ENCODE results near the gene MRPS7. TPM values are rescaled to one million over a fixed set of nuclear protein-coding genes. Genes with fewer than 3 reads are reported as not detected.

MRPS7 gene
- total RNA-seq, 1 donor from 2014 or later, result 55.0 TPM

- H3K27me3 Mint-ChIP-seq (ENCODE audit: low read depth, unreplicated experiment), result no peaks in the 10 kb centered on the region
- peaks cover 19% of the 10 kb centered on the region for H3K36me3 Mint-ChIP-seq (ENCODE audit: low read depth, unreplicated experiment)
- no peaks in the 10 kb centered on the region for H3K4me1 ChIP-seq (ENCODE audit: insufficient read depth, low read length)
- H3K4me1 Mint-ChIP-seq (ENCODE audit: low read depth, unreplicated experiment), result peaks cover 4% of the 10 kb centered on the region
- H4K20me1 ChIP-seq (ENCODE audit: insufficient read depth, low read length), result peaks cover 37% of the 10 kb centered on the region
- no peaks in the 10 kb centered on the region for H3K79me2 ChIP-seq (ENCODE audit: insufficient read depth, low read length)
- no peak overlapping the region for H3K4me3 Mint-ChIP-seq (ENCODE audit: unreplicated experiment)
- DNase-seq (ENCODE audit: low read depth) (no peak), FAIRE-seq (no peak)
- no peak overlapping the region for H3K9ac ChIP-seq (ENCODE audit: low read length)
- no peak overlapping the region for H3K4me2 ChIP-seq (ENCODE audit: low read length)
- H3K27ac ChIP-seq (ENCODE audit: low read depth, low read length), result no peak overlapping the region
- no peak overlapping the region for H3K4me3 ChIP-seq (ENCODE audit: insufficient read depth, low read depth, low read length)
- no peaks in the 10 kb centered on the region for H3K9me3 ChIP-seq (ENCODE audit: insufficient read depth, low read depth, low read length)
- H3K36me3 ChIP-seq (ENCODE audit: insufficient read depth, low read length), result peaks cover 48% of the 10 kb centered on the region
- H3K27ac Mint-ChIP-seq (ENCODE audit: unreplicated experiment), result no peak overlapping the region
- TF ChIP-seq, protein P1, sequence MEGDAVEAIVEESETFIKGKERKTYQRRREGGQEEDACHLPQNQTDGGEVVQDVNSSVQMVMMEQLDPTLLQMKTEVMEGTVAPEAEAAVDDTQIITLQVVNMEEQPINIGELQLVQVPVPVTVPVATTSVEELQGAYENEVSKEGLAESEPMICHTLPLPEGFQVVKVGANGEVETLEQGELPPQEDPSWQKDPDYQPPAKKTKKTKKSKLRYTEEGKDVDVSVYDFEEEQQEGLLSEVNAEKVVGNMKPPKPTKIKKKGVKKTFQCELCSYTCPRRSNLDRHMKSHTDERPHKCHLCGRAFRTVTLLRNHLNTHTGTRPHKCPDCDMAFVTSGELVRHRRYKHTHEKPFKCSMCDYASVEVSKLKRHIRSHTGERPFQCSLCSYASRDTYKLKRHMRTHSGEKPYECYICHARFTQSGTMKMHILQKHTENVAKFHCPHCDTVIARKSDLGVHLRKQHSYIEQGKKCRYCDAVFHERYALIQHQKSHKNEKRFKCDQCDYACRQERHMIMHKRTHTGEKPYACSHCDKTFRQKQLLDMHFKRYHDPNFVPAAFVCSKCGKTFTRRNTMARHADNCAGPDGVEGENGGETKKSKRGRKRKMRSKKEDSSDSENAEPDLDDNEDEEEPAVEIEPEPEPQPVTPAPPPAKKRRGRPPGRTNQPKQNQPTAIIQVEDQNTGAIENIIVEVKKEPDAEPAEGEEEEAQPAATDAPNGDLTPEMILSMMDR (IDR thresholded peaks at IDR 0.05; ENCODE audit: insufficient read depth, low read depth, low read length), result no peak
- TF ChIP-seq EZH2 (IDR thresholded peaks at IDR 0.05; ENCODE audit: insufficient read depth, low read length), result no peak
- no peak overlapping the region for H2AFZ ChIP-seq (ENCODE audit: low read depth, low read length)
- no peaks in the 10 kb centered on the region for H3K9me3 Mint-ChIP-seq (ENCODE audit: unreplicated experiment)
- H3K27me3 ChIP-seq (ENCODE audit: insufficient read depth, low read length), result no peaks in the 10 kb centered on the region
These were observed 24.3 kb upstream of the MRPS7 start for GRCh38 chr17:75237100-75238014.

DNA sequence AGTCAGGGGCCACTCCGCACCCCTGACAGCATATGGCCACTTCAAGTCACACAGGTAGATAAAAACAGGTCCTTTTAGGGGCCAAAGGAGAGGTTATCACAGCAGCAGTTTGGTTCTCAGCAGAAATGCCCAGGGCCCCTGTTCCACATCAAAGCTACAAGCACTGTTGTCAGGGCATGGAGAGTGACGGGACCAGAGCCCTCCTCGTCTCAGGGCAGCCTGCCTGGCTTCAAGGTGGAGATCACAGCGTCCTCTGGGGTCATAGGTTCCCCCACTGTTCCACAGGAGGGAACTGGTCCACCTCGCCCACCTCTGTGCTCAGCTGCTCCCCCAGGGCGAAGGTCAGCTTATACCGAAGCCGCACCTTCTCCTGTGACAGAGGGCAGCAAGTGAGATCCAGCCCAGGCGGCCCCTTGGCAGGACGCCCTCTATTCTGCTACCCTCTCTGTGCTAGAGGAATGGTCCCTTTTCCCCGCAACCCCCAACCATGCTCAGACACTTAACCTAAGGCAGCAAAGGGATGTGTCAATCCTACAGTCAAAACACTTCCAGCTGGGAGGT is 23.6 kb upstream of the MRPS7 start:
- no peak overlapping the region for H3K27ac ChIP-seq (ENCODE audit: low read depth, low read length)
- Mint-ChIP-seq H3K4me1 (ENCODE audit: low read depth, unreplicated experiment) (peaks cover 4% of the 10 kb centered on the region), H3K9me3 (ENCODE audit: unreplicated experiment) (no peaks in the 10 kb centered on the region), H3K36me3 (ENCODE audit: low read depth, unreplicated experiment) (peaks cover 17% of the 10 kb centered on the region), H3K27me3 (ENCODE audit: low read depth, unreplicated experiment) (no peaks in the 10 kb centered on the region), H3K27ac (ENCODE audit: unreplicated experiment) (no peak overlapping the region), H3K4me3 (ENCODE audit: unreplicated experiment) (no peak overlapping the region)
- FAIRE-seq, result no peak
- H4K20me1 ChIP-seq (ENCODE audit: insufficient read depth, low read length), result peaks cover 33% of the 10 kb centered on the region
- no peaks in the 10 kb centered on the region for H3K9me3 ChIP-seq (ENCODE audit: insufficient read depth, low read depth, low read length)
- TF ChIP-seq, protein P1 (IDR thresholded peaks at IDR 0.05; ENCODE audit: insufficient read depth, low read depth, low read length), result no peak
- no peak for TF ChIP-seq EZH2 (IDR thresholded peaks at IDR 0.05; ENCODE audit: insufficient read depth, low read length)
- H3K27me3 ChIP-seq (ENCODE audit: insufficient read depth, low read length), result no peaks in the 10 kb centered on the region
- no peak overlapping the region for H3K4me2 ChIP-seq (ENCODE audit: low read length)
- H3K9ac ChIP-seq (ENCODE audit: low read length), result no peak overlapping the region
- no peak overlapping the region for H3K4me3 ChIP-seq (ENCODE audit: insufficient read depth, low read depth, low read length)
- no peak overlapping the region for H2AFZ ChIP-seq (ENCODE audit: low read depth, low read length)
- peaks cover 41% of the 10 kb centered on the region for H3K36me3 ChIP-seq (ENCODE audit: insufficient read depth, low read length)
- no peaks in the 10 kb centered on the region for H3K79me2 ChIP-seq (ENCODE audit: insufficient read depth, low read length)
- DNase-seq (ENCODE audit: low read depth), result no peak
- H3K4me1 ChIP-seq (ENCODE audit: insufficient read depth, low read length), result no peaks in the 10 kb centered on the region
